ENCODE results near the gene SUSD3. TPM values are rescaled to one million over a fixed set of nuclear protein-coding genes. Genes with fewer than 3 reads are reported as not detected.

SUSD3 gene
- total and polyA plus RNA-seq, 2 donors (not counting 3 experiments of a cell fraction or from before 2014, with no cell fraction given) = not detected

DNA sequence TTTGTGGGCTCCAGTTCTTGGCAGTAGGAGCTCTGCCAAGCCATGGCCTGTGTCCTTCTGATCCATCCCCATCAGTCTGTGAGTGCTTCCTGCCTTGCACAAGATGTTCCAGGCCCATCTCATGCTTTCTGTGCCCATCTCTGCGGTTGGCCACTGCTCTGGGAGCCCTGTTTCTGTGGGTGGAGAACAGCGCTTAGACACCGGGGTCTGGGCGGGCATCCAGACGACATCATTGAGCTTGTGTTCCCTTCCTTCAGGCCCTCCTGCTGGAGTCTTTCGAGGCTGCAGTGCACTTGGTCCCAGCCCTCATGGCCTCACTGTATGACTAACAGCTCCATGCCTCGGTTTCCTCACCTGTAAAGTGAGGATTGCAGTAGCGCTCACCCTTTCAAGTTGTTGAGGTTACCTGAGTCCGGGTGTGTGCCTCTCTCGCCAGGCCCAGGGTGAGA, 22.6 kb downstream of the SUSD3 start:
- no peaks in the 10 kb centered on the region for H3K36me3 ChIP-seq (ENCODE audit: control insufficient read depth in 2 of 2, extremely low read depth in 1 of 2, insufficient read depth in 2 of 2, low read length in 2 of 2)
- ChIA-PET POLR2A (no interaction called here), CTCF (interaction anchor here (1.1 to 2.2 kb wide), 3 partner anchors 17 to 78 kb away, joined by 3 to 5 read pairs (median 5); no protein-coding TSS in a partner anchor)
- no TSS peak for BruUV-seq (replicated peaks)
- DNase-seq (ENCODE audit: low read depth, low spot score) (no peak), FAIRE-seq (no peak)
- H3K27me3 ChIP-seq (ENCODE audit: control insufficient read depth in 2 of 2, insufficient read depth in 2 of 2, low read length in 2 of 2) = no peaks in the 10 kb centered on the region
- dilution Hi-C loops (cut with MboI; ENCODE audit: extremely low pct_ligation_motif_present, low sequenced_read_pairs) (no loop called here), intact Hi-C loops (cut with micrococcal nuclease) (no loop called here)
- no peak overlapping the region for H3K4me2 ChIP-seq (ENCODE audit: insufficient read depth, low read length)
- H3K27ac ChIP-seq (ENCODE audit: insufficient read depth, low read depth, low read length) = no peak overlapping the region
- H2AFZ ChIP-seq (ENCODE audit: low read depth, low read length) = no peak overlapping the region
- no peaks in the 10 kb centered on the region for H4K20me1 ChIP-seq (replicated peaks; ENCODE audit: control insufficient read depth, extremely low read depth, insufficient read depth, low read length)
- no peak for TF ChIP-seq MYC (IDR thresholded peaks at IDR 0.05; ENCODE audit: low read depth, low read length)
- TF ChIP-seq, protein P1, sequence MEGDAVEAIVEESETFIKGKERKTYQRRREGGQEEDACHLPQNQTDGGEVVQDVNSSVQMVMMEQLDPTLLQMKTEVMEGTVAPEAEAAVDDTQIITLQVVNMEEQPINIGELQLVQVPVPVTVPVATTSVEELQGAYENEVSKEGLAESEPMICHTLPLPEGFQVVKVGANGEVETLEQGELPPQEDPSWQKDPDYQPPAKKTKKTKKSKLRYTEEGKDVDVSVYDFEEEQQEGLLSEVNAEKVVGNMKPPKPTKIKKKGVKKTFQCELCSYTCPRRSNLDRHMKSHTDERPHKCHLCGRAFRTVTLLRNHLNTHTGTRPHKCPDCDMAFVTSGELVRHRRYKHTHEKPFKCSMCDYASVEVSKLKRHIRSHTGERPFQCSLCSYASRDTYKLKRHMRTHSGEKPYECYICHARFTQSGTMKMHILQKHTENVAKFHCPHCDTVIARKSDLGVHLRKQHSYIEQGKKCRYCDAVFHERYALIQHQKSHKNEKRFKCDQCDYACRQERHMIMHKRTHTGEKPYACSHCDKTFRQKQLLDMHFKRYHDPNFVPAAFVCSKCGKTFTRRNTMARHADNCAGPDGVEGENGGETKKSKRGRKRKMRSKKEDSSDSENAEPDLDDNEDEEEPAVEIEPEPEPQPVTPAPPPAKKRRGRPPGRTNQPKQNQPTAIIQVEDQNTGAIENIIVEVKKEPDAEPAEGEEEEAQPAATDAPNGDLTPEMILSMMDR (IDR thresholded peaks at IDR 0.05; ENCODE audit: extremely low read depth in 1 of 2, insufficient read depth in 1 of 2, low read depth in 1 of 2, low read length in 2 of 2) = no peak
- TF ChIP-seq POLR2A (IDR thresholded peaks at IDR 0.05; ENCODE audit: low read depth, low read length) = no peak
- no peak for TF ChIP-seq EZH2 (IDR thresholded peaks at IDR 0.05; ENCODE audit: borderline replicate concordance, low read depth, low read length, severe bottlenecking)
- no peak for TF ChIP-seq POLR2AphosphoS5 (IDR thresholded peaks at IDR 0.05; ENCODE audit: insufficient read depth, low read depth, low read length)
- TF ChIP-seq, protein P2, sequence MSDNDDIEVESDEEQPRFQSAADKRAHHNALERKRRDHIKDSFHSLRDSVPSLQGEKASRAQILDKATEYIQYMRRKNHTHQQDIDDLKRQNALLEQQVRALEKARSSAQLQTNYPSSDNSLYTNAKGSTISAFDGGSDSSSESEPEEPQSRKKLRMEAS (IDR thresholded peaks at IDR 0.05; ENCODE audit: insufficient read depth, insufficient read length) = no peak
- TF ChIP-seq GATA2 (IDR thresholded peaks at IDR 0.05; ENCODE audit: insufficient read depth, insufficient read length, low read depth, low read length) = no peak
- no peak for TF ChIP-seq FOS (IDR thresholded peaks at IDR 0.05; ENCODE audit: borderline replicate concordance, insufficient read depth, low read length)
- TF ChIP-seq JUN (IDR thresholded peaks at IDR 0.05; ENCODE audit: borderline replicate concordance, insufficient read depth, insufficient read length, low read depth) = no peak
- H3K9me1 ChIP-seq (replicated peaks; ENCODE audit: control insufficient read depth, extremely low read depth, insufficient read depth, low read length) = no peaks in the 10 kb centered on the region
- H3K9me3 ChIP-seq (replicated peaks; ENCODE audit: control insufficient read depth, insufficient read depth, low read length) = no peaks in the 10 kb centered on the region
- no peaks in the 10 kb centered on the region for H3K79me2 ChIP-seq (ENCODE audit: control insufficient read depth, insufficient read depth, low read length)
- no peak overlapping the region for H3K4me3 ChIP-seq (replicated peaks in 1 of 3; ENCODE audit: insufficient read depth in 1 of 3, low read depth in 1 of 3, low read length in 3 of 3)
- H3K4me1 ChIP-seq (ENCODE audit: control insufficient read depth, extremely low read depth, insufficient read depth, low read length) = no peaks in the 10 kb centered on the region
- no peak overlapping the region for H3K9ac ChIP-seq (replicated peaks; ENCODE audit: extremely low read depth, insufficient read depth, low read length)

Data from endothelial cell of umbilical vein (primary cell).